Activated CD8-positive, alpha-beta memory T cell treated with anti-CD3 and anti-CD28 coated beads, Interleukin-2, amount 50 U/mL, for 24 hours (primary cell): Measurements from ENCODE around the gene SPATA24.
"Not testable (repeated sequence)": the region's sequence is repeated elsewhere in the genome, so short reads cannot be mapped to it uniquely, and the experiment has no call there.

Experiments
- DNase-seq: peaks from one replicate; pipeline ENCODE4 v3.0.0-alpha.2; 2020; ENCODE audit errors: extremely low read depth

The SPATA24 gene

DNA sequence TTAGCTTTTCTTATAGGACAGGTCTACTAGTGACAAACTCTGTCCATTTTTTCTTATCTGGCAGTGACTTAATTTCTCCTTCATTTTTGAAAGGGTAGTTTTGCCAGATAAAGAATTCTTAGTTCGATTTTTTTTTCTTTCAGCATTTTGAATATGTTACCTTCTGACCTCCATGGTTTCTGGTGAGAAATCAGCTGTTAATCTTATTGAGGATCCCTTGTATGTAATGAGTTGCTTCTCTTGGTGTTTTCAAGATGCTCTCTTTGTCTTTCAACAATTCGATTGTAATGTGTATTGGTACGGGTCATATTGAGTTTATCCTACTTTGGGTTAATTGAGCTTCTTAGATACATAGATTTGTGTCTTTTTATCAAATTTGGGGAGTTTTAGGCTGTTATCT, 49.7 kb downstream of the SPATA24 start:
- no peak for DNase-seq

DNA sequence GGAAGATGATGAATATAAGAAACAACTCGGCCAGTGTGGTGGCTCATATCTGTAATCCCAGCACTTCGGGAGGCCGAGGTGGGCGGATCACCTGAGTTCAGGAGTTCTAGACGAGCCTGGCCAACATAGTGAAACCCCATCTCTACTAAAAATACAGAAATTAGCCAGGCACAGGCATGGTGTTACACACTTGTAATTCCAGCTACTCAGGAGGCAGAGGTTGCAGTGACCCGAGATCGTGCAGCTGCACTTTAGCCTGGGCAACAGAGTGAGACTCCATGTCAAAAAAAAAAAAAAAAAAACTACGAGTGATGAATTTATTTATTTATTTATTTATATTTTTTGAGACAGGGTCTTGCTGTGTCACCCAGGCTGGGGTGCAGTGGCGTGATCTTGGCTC, 56.0 kb downstream of the SPATA24 start:
- DNase-seq: not testable (repeated sequence)
